Parathyroid adenoma (tissue), 2 donors: Measurements from ENCODE around the gene MED27.

ENCODE experiments used
- H2AFZ ChIP-seq: fragments of 300-600 bp; sonication (generic); one replicate; pipeline ENCODE4 v1.7.0; 2017; ENCODE audit warnings: antibody characterized with exemption, mild to moderate bottlenecking
- H3K27ac ChIP-seq: fragments of 300-600 bp; sonication (generic); one replicate; pipeline ENCODE4 v1.7.0; 2017
- H3K27me3 ChIP-seq: fragments of 300-600 bp; sonication (generic); one replicate; pipeline ENCODE4 v1.7.0; 2017; ENCODE audit warnings: low read length; ENCODE audit not compliant: control insufficient read depth, insufficient read depth
- H3K36me3 ChIP-seq: fragments of 300-600 bp; sonication (generic); one replicate; pipeline ENCODE4 v1.7.0; 2017; ENCODE audit warnings: low read length; ENCODE audit not compliant: control insufficient read depth, insufficient read depth
- H3K4me1 ChIP-seq: fragments of 300-600 bp; sonication (generic); one replicate; pipeline ENCODE4 v1.7.0; 2017; ENCODE audit warnings: control low read depth
- H3K4me2 ChIP-seq: fragments of 300-600 bp; sonication (generic); one replicate; pipeline ENCODE4 v1.7.0; 2017; ENCODE audit warnings: low read length
- H3K4me3 ChIP-seq: fragments of 300-600 bp; sonication (generic); one replicate; pipeline ENCODE4 v1.7.0; 2017; ENCODE audit warnings: low read depth, low read length
- H3K79me2 ChIP-seq: fragments of 300-600 bp; sonication (generic); one replicate; pipeline ENCODE4 v1.7.0; 2017; ENCODE audit warnings: control low read depth
- H3K9ac ChIP-seq: fragments of 300-600 bp; sonication (generic); one replicate; pipeline ENCODE4 v1.7.0; 2017; ENCODE audit warnings: mild to moderate bottlenecking
- H3K9me3 ChIP-seq: fragments of 300-600 bp; sonication (generic); one replicate; pipeline ENCODE4 v1.7.0; 2017; ENCODE audit warnings: low read length; ENCODE audit not compliant: control insufficient read depth
- CTCF ChIP-seq: fragments of 300-600 bp; sonication (generic); IDR thresholded peaks from one replicate; pipeline ENCODE4 v1.7.0; 2017; ENCODE audit warnings: antibody characterized with exemption, mild to moderate bottlenecking
- donor health status: primary hyperparathyroidism.

The MED27 gene

GRCh38 chr9:131968632-131969031 lies 111.0 kb downstream of the MED27 start:
- no peak overlapping the region for H3K4me3 ChIP-seq
- H3K79me2 ChIP-seq: no peaks in the 10 kb centered on the region
- H3K36me3 ChIP-seq: no peaks in the 10 kb centered on the region
- no peak for TF ChIP-seq CTCF
- no peak overlapping the region for H2AFZ ChIP-seq
- no peaks in the 10 kb centered on the region for H3K9me3 ChIP-seq
- peaks cover 2% of the 10 kb centered on the region for H3K4me1 ChIP-seq
- H3K27me3 ChIP-seq: no peaks in the 10 kb centered on the region
- H3K27ac ChIP-seq: no peak overlapping the region
- no peak overlapping the region for H3K4me2 ChIP-seq
- no peak overlapping the region for H3K9ac ChIP-seq

- H3K4me1 ChIP-seq: no peaks in the 10 kb centered on the region
- H2AFZ ChIP-seq: no peak overlapping the region
- no peak overlapping the region for H3K4me2 ChIP-seq
- no peaks in the 10 kb centered on the region for H3K27me3 ChIP-seq
- no peaks in the 10 kb centered on the region for H3K36me3 ChIP-seq
- no peak overlapping the region for H3K4me3 ChIP-seq
- H3K27ac ChIP-seq: no peak overlapping the region
- H3K79me2 ChIP-seq: no peaks in the 10 kb centered on the region
- TF ChIP-seq CTCF: no peak
- H3K9ac ChIP-seq: no peak overlapping the region
- no peaks in the 10 kb centered on the region for H3K9me3 ChIP-seq
These were observed 113.8 kb downstream of the MED27 start for GRCh38 chr9:131965841-131966240.

GRCh38 chr9:131965103-131965502 lies 114.6 kb downstream of the MED27 start:
- Histone ChIP-seq H3K9me3 (no peaks in the 10 kb centered on the region), H3K4me1 (no peaks in the 10 kb centered on the region), H3K4me3 (no peak overlapping the region), H3K79me2 (no peaks in the 10 kb centered on the region), H2AFZ (no peak overlapping the region), H3K27ac (no peak overlapping the region), H3K4me2 (no peak overlapping the region), H3K36me3 (no peaks in the 10 kb centered on the region), H3K27me3 (no peaks in the 10 kb centered on the region), H3K9ac (no peak overlapping the region)
- no peak for TF ChIP-seq CTCF

GRCh38 chr9:131963072-131964030 lies 116.3 kb downstream of the MED27 start:
- Histone ChIP-seq H3K4me3 (no peak overlapping the region), H3K36me3 (no peaks in the 10 kb centered on the region), H3K27me3 (no peaks in the 10 kb centered on the region), H3K79me2 (no peaks in the 10 kb centered on the region), H3K9me3 (no peaks in the 10 kb centered on the region), H2AFZ (no peak overlapping the region), H3K4me1 (no peaks in the 10 kb centered on the region), H3K27ac (no peak overlapping the region), H3K9ac (no peak overlapping the region), H3K4me2 (no peak overlapping the region)
- no peak for TF ChIP-seq CTCF

GRCh38 chr9:131961496-131961880 lies 118.2 kb downstream of the MED27 start:
- Histone ChIP-seq H3K4me1 (no peaks in the 10 kb centered on the region), H3K27me3 (no peaks in the 10 kb centered on the region), H3K79me2 (no peaks in the 10 kb centered on the region), H3K27ac (no peak overlapping the region), H3K9ac (no peak overlapping the region), H3K4me3 (no peak overlapping the region), H2AFZ (no peak overlapping the region), H3K9me3 (no peaks in the 10 kb centered on the region), H3K36me3 (no peaks in the 10 kb centered on the region), H3K4me2 (no peak overlapping the region)
- TF ChIP-seq CTCF: no peak
